ENCODE data around the gene UBE2E2. TPM values are rescaled to one million over a fixed set of nuclear protein-coding genes. Genes with fewer than 3 reads are reported as not detected.

The UBE2E2 gene
- total RNA-seq, 1 experiment from 2014 or later, result 25.1 TPM

DNA sequence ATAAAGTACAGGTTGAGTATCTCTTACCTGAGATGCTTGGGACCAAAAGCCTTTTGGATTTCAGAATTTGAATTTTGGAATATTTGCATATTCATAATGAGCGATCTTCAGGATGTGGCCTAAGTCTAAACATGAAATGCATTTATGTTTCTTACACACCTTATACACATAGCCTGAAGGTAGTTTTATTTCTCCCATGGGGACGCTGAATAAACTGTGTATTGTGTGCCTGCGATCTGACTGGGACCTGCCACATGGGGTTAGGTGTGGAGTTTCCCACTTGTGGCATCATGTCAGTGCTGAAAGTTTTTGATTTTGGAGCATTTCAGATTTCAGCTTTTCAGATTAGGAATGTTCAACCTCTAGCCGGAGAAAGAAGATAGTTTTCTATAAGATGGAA is 35.5 kb downstream of the UBE2E2 start:
- H3K27ac Mint-ChIP-seq (ENCODE audit: unreplicated experiment), result no peak overlapping the region
- CTCF ChIA-PET, result no interaction called here
- H3K4me1 Mint-ChIP-seq (ENCODE audit: low read depth, unreplicated experiment), result peaks cover 27% of the 10 kb centered on the region
- intact Hi-C loops (cut with micrococcal nuclease; ENCODE audit: unreplicated experiment), result no loop called here
- H3K9me3 Mint-ChIP-seq (ENCODE audit: low read depth, unreplicated experiment), result no peaks in the 10 kb centered on the region
- no peaks in the 10 kb centered on the region for H3K36me3 Mint-ChIP-seq (ENCODE audit: insufficient read depth, unreplicated experiment)
- BruUV-seq (replicated peaks), result no TSS peak
- no peak for DNase-seq
- TF ChIP-seq, protein P1, sequence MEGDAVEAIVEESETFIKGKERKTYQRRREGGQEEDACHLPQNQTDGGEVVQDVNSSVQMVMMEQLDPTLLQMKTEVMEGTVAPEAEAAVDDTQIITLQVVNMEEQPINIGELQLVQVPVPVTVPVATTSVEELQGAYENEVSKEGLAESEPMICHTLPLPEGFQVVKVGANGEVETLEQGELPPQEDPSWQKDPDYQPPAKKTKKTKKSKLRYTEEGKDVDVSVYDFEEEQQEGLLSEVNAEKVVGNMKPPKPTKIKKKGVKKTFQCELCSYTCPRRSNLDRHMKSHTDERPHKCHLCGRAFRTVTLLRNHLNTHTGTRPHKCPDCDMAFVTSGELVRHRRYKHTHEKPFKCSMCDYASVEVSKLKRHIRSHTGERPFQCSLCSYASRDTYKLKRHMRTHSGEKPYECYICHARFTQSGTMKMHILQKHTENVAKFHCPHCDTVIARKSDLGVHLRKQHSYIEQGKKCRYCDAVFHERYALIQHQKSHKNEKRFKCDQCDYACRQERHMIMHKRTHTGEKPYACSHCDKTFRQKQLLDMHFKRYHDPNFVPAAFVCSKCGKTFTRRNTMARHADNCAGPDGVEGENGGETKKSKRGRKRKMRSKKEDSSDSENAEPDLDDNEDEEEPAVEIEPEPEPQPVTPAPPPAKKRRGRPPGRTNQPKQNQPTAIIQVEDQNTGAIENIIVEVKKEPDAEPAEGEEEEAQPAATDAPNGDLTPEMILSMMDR (IDR thresholded peaks at IDR 0.05; ENCODE audit: unreplicated experiment), result no peak
- no peaks in the 10 kb centered on the region for H3K27me3 Mint-ChIP-seq (ENCODE audit: unreplicated experiment)
- no peak overlapping the region for H3K4me3 Mint-ChIP-seq (ENCODE audit: low read depth, unreplicated experiment)

DNA sequence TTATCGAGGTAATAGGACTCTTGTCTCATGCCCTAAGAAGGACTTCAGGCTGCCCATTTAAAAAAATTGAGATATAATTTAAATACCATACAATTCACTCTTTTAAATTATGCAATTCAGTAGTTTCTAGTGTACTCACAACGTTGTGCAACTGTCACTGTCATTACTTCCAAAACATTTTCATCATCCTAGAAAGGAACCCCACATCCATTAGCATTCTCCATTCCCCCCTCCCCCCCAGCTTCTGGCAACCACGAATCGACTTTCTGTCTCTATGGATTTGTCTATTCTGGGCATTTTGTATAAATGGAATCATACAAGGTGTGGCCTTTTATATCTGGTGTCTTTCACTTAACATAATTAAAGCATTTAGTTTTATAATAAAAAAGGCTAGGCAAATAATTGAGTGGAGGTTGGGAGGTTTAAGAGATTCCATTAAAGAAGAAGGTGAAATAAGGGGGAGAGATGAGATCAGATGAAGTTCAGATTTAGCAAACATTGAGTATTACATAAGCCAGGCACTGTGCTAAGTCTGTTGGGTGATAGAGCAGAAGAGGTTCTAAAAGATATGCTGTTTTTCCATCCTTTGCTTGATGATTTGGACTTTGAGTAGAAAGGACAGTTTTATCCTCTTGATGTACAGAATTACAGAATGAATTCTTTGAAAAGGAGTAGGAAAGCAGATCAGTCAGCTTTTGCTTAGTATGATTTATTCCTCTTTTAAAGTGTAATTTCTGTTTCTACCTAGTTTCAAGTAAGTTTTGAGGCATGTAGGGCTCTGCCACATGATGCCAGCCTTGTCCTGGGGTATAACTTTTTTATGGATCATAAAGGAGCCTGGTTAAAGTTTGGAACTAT is 36.3 kb downstream of the UBE2E2 start:
- TF ChIP-seq, protein P1 (IDR thresholded peaks at IDR 0.05; ENCODE audit: unreplicated experiment), result no peak
- no TSS peak for BruUV-seq (replicated peaks)
- no peaks in the 10 kb centered on the region for H3K36me3 Mint-ChIP-seq (ENCODE audit: insufficient read depth, unreplicated experiment)
- intact Hi-C loops (cut with micrococcal nuclease; ENCODE audit: unreplicated experiment), result no loop called here
- no peaks in the 10 kb centered on the region for H3K9me3 Mint-ChIP-seq (ENCODE audit: low read depth, unreplicated experiment)
- no peaks in the 10 kb centered on the region for H3K27me3 Mint-ChIP-seq (ENCODE audit: unreplicated experiment)
- no peak overlapping the region for H3K27ac Mint-ChIP-seq (ENCODE audit: unreplicated experiment)
- CTCF ChIA-PET, result no interaction called here
- no peak for DNase-seq
- H3K4me3 Mint-ChIP-seq (ENCODE audit: low read depth, unreplicated experiment), result no peak overlapping the region
- peaks cover 27% of the 10 kb centered on the region for H3K4me1 Mint-ChIP-seq (ENCODE audit: low read depth, unreplicated experiment)

DNA sequence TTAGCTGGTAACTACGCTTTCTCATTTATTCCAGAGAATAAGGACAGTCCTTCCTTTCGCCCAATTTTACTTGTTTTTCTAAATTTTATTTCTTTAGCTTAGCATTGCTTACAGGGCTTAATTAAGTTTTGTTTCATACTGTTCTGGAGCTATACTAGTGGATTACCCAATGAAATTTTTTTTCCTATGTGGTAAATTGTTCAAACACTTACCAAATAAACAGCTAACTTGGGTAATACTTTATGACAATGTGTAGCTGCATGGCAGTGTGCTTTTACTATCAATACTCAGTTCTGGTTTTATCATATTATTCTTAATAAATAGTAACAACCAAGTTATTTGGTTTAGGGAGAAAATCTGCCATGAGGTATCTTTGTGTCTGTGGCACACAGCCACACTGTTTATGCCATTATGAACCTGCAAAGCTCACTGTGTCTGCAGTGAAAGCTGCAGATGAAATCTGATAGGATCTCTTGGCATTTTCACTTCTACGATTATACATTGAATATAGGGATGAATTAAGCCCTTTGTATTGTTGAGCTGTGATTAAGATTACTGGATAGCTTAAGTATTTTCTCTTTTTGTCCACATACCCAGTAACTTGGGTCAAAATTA is 37.2 kb downstream of the UBE2E2 start:
- TF ChIP-seq, protein P1 (IDR thresholded peaks at IDR 0.05; ENCODE audit: unreplicated experiment), result no peak
- no peak for DNase-seq
- Mint-ChIP-seq H3K4me3 (ENCODE audit: low read depth, unreplicated experiment) (no peak overlapping the region), H3K27ac (ENCODE audit: unreplicated experiment) (no peak overlapping the region), H3K9me3 (ENCODE audit: low read depth, unreplicated experiment) (no peaks in the 10 kb centered on the region), H3K4me1 (ENCODE audit: low read depth, unreplicated experiment) (peaks cover 27% of the 10 kb centered on the region), H3K27me3 (ENCODE audit: unreplicated experiment) (no peaks in the 10 kb centered on the region), H3K36me3 (ENCODE audit: insufficient read depth, unreplicated experiment) (no peaks in the 10 kb centered on the region)
- intact Hi-C loops (cut with micrococcal nuclease; ENCODE audit: unreplicated experiment), result no loop called here
- BruUV-seq (replicated peaks), result no TSS peak
- CTCF ChIA-PET, result no interaction called here

DNA sequence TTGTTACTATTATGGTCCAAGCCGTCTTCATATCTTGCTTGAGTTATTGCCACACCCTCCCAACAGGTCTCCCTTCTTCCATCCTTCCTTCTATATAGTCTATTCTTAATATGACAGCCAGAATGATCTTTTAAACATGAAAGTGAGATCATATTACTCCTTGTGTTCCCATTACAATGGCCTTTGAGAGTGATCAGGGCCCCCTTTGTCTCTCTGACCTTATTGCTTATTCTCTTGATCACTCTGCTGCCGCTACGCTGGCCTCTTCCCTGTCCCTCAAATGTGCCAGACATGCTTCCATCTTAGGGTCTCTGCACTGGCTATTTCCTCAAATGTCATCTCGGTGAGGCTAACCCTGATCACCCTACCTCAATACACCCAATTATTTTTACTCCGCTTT is 38.1 kb downstream of the UBE2E2 start:
- CTCF ChIA-PET, result no interaction called here
- H3K27me3 Mint-ChIP-seq (ENCODE audit: unreplicated experiment), result no peaks in the 10 kb centered on the region
- TF ChIP-seq, protein P1 (IDR thresholded peaks at IDR 0.05; ENCODE audit: unreplicated experiment), result no peak
- H3K36me3 Mint-ChIP-seq (ENCODE audit: insufficient read depth, unreplicated experiment), result no peaks in the 10 kb centered on the region
- peaks cover 20% of the 10 kb centered on the region for H3K4me1 Mint-ChIP-seq (ENCODE audit: low read depth, unreplicated experiment)
- peak overlapping the region; percentile 8 for H3K27ac Mint-ChIP-seq (ENCODE audit: unreplicated experiment)
- no peak overlapping the region for H3K4me3 Mint-ChIP-seq (ENCODE audit: low read depth, unreplicated experiment)
- intact Hi-C loops (cut with micrococcal nuclease; ENCODE audit: unreplicated experiment), result no loop called here
- BruUV-seq (replicated peaks), result no TSS peak
- no peaks in the 10 kb centered on the region for H3K9me3 Mint-ChIP-seq (ENCODE audit: low read depth, unreplicated experiment)
- DNase-seq, result no peak
